MM.1S (cell line): ENCODE data around the gene GLP1R.

ENCODE experiments used
- DNase-seq: peaks from one replicate; pipeline ENCODE4 v3.0.0-alpha.2; 2015
- H2AFZ ChIP-seq: fragments of 300-600 bp; sonication (generic); 2 replicates; pipeline ENCODE4 v1.6.0; 2016; ENCODE audit warnings: antibody characterized with exemption, low read length
- H3F3A ChIP-seq: fragments of 300-600 bp; sonication (generic); 2 replicates; pipeline ENCODE4 v1.6.1; 2016; ENCODE audit warnings: mild to moderate bottlenecking, antibody characterized with exemption, low read length, moderate library complexity, mixed read lengths; ENCODE audit not compliant: insufficient read depth
- H3K27ac ChIP-seq: fragments of 300-600 bp; sonication (generic); 2 replicates; pipeline ENCODE4 v1.5.1; 2016; ENCODE audit warnings: mild to moderate bottlenecking, low read length
- H3K27me3 ChIP-seq: fragments of 300-600 bp; sonication (generic); replicated peaks from 2 replicates; pipeline ENCODE4 v1.6.0; 2016; ENCODE audit warnings: low read length; ENCODE audit not compliant: insufficient read depth
- H3K36me3 ChIP-seq: fragments of 300-600 bp; sonication (generic); replicated peaks from 2 replicates; pipeline ENCODE4 v1.6.1; 2016; ENCODE audit warnings: mild to moderate bottlenecking, low read length, mixed read lengths; ENCODE audit not compliant: insufficient read depth
- H3K4me1 ChIP-seq: fragments of 300-600 bp; sonication (generic); 2 replicates; pipeline ENCODE4 v1.6.1; 2016; ENCODE audit warnings: low read length, mixed read lengths
- H3K4me2 ChIP-seq: fragments of 300-600 bp; sonication (generic); 2 replicates; pipeline ENCODE4 v1.6.0; 2016; ENCODE audit warnings: low read depth, low read length
- H3K4me3 ChIP-seq: fragments of 300-600 bp; sonication (generic); 2 replicates; pipeline ENCODE4 v1.5.1; 2016; ENCODE audit warnings: low read length, mixed read lengths
- H3K79me2 ChIP-seq: fragments of 300-600 bp; sonication (generic); 2 replicates; pipeline ENCODE4 v1.6.1; 2016; ENCODE audit warnings: mixed run types, low read length, mixed read lengths
- H3K9ac ChIP-seq: fragments of 300-600 bp; sonication (generic); 2 replicates; pipeline ENCODE4 v1.6.1; 2016; ENCODE audit warnings: low read length, mixed read lengths
- H3K9me2 ChIP-seq: fragments of 300-600 bp; sonication (generic); replicated peaks from 2 replicates; pipeline ENCODE4 v1.6.1; 2016; ENCODE audit warnings: mild to moderate bottlenecking, low read length, mixed read lengths; ENCODE audit not compliant: insufficient read depth
- H3K9me3 ChIP-seq: fragments of 300-600 bp; sonication (generic); replicated peaks from 2 replicates; pipeline ENCODE4 v1.6.1; 2016; ENCODE audit warnings: mild to moderate bottlenecking, low read length, mixed read lengths; ENCODE audit not compliant: insufficient read depth
- H4K20me1 ChIP-seq: fragments of 300-600 bp; sonication (generic); 2 replicates; pipeline ENCODE4 v1.6.1; 2016; ENCODE audit warnings: mild to moderate bottlenecking, low read length, moderate library complexity, mixed read lengths; ENCODE audit not compliant: insufficient read depth
- CTCF ChIP-seq: fragments of 300-600 bp; sonication (generic); IDR thresholded peaks from 2 replicates; pipeline ENCODE4 v1.5.1; 2016; ENCODE audit warnings: antibody characterized with exemption, low read length, mixed read lengths
- EZH2 ChIP-seq: fragments of 300-600 bp; sonication (generic); optimal IDR thresholded peaks from 2 replicates; pipeline ENCODE3; 2017; ENCODE audit warnings: low read depth, mild to moderate bottlenecking, antibody characterized with exemption, low read length, mixed read lengths
- EZH2phosphoT487 ChIP-seq: fragments of 300-600 bp; sonication (generic); IDR thresholded peaks from 2 replicates; pipeline ENCODE4 v1.6.1; 2018; ENCODE audit warnings: antibody characterized with exemption, low read length

The GLP1R gene

GRCh38 chr6:39017547-39017880, 31.1 kb upstream of the GLP1R start:
- no peak overlapping the region for H3K27ac ChIP-seq
- H3K9me3 ChIP-seq, result no peaks in the 10 kb centered on the region
- no peaks in the 10 kb centered on the region for H3K4me1 ChIP-seq
- no peaks in the 10 kb centered on the region for H3K36me3 ChIP-seq
- no peaks in the 10 kb centered on the region for H3F3A ChIP-seq
- H3K27me3 ChIP-seq, result no peaks in the 10 kb centered on the region
- DNase-seq, result no peak
- no peaks in the 10 kb centered on the region for H3K9me2 ChIP-seq
- H4K20me1 ChIP-seq, result no peaks in the 10 kb centered on the region
- no peak overlapping the region for H3K4me2 ChIP-seq
- no peak overlapping the region for H3K4me3 ChIP-seq
- no peaks in the 10 kb centered on the region for H3K79me2 ChIP-seq
- no peak overlapping the region for H3K9ac ChIP-seq
- no peak for TF ChIP-seq CTCF
- no peak for TF ChIP-seq EZH2
- TF ChIP-seq EZH2phosphoT487, result no peak
- H2AFZ ChIP-seq, result no peak overlapping the region

- Histone ChIP-seq H3K4me2 (no peak overlapping the region), H3K4me1 (no peaks in the 10 kb centered on the region), H3K4me3 (no peak overlapping the region), H2AFZ (no peak overlapping the region), H3K9me3 (no peaks in the 10 kb centered on the region), H3K9ac (no peak overlapping the region), H3K27me3 (no peaks in the 10 kb centered on the region), H3K9me2 (no peaks in the 10 kb centered on the region), H4K20me1 (no peaks in the 10 kb centered on the region), H3K79me2 (no peaks in the 10 kb centered on the region), H3K27ac (no peak overlapping the region), H3K36me3 (no peaks in the 10 kb centered on the region), H3F3A (no peaks in the 10 kb centered on the region)
- no peak for DNase-seq
- TF ChIP-seq EZH2 (no peak), CTCF (no peak), EZH2phosphoT487 (no peak)
These were observed 30.5 kb upstream of the GLP1R start for GRCh38 chr6:39018103-39018502.

GRCh38 chr6:39020136-39020535, 28.4 kb upstream of the GLP1R start:
- Histone ChIP-seq H3K4me2 (no peak overlapping the region), H3K9me2 (no peaks in the 10 kb centered on the region), H3K9me3 (no peaks in the 10 kb centered on the region), H3K27me3 (no peaks in the 10 kb centered on the region), H3K36me3 (no peaks in the 10 kb centered on the region), H3K9ac (no peak overlapping the region), H2AFZ (no peak overlapping the region), H4K20me1 (no peaks in the 10 kb centered on the region), H3F3A (no peaks in the 10 kb centered on the region), H3K4me1 (no peaks in the 10 kb centered on the region), H3K4me3 (no peak overlapping the region), H3K27ac (no peak overlapping the region), H3K79me2 (no peaks in the 10 kb centered on the region)
- TF ChIP-seq EZH2phosphoT487, result no peak
- no peak for TF ChIP-seq EZH2
- TF ChIP-seq CTCF, result no peak
- DNase-seq, result no peak

- Histone ChIP-seq H3K36me3 (no peaks in the 10 kb centered on the region), H3K4me3 (no peak overlapping the region), H4K20me1 (no peaks in the 10 kb centered on the region), H3K4me1 (no peaks in the 10 kb centered on the region), H3K79me2 (no peaks in the 10 kb centered on the region), H3K4me2 (no peak overlapping the region), H3K27me3 (no peaks in the 10 kb centered on the region), H3F3A (no peaks in the 10 kb centered on the region), H3K9me2 (no peaks in the 10 kb centered on the region), H3K27ac (no peak overlapping the region), H2AFZ (no peak overlapping the region), H3K9me3 (no peaks in the 10 kb centered on the region), H3K9ac (no peak overlapping the region)
- TF ChIP-seq EZH2 (no peak), CTCF (no peak), EZH2phosphoT487 (no peak)
- no peak for DNase-seq
These were observed 27.5 kb upstream of the GLP1R start for GRCh38 chr6:39021041-39021440.
